ENCODE data around the gene SLAIN2.
"Not testable (repeated sequence)": the region's sequence is repeated elsewhere in the genome, so short reads cannot be mapped to it uniquely, and the experiment has no call there.

Gene SLAIN2

GRCh38 chr4:48446642-48447041 is 105.3 kb downstream of the SLAIN2 start:
- no peak for DNase-seq

- DNase-seq, result no peak
These were observed 107.8 kb downstream of the SLAIN2 start for GRCh38 chr4:48449151-48449550.

DNA sequence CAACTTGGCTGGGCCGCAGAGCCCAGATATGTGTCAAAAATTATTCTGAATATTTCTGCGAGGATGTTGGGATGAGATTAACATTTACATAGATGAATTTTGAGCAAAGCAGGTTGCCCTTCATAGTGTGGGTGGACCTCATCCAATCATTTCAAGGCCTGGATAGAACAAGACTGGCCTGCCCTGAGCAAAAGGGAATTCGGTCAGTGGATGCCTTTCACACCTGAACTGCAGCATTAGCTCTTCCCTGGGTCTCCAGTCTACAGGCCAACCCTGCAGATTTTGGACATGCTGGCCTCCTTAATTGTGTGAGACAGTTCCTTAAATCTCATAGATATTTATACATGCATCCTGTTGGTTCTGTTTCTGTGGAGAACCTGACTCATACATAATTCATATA is 109.4 kb downstream of the SLAIN2 start:
- DNase-seq, result no peak

GRCh38 chr4:48451656-48452055 is 110.3 kb downstream of the SLAIN2 start:
- DNase-seq, result not testable (repeated sequence)

GRCh38 chr4:48454591-48454990 is 113.3 kb downstream of the SLAIN2 start:
- no peak for DNase-seq

GRCh38 chr4:48461000-48461399 is 119.7 kb downstream of the SLAIN2 start:
- no peak for DNase-seq

DNA sequence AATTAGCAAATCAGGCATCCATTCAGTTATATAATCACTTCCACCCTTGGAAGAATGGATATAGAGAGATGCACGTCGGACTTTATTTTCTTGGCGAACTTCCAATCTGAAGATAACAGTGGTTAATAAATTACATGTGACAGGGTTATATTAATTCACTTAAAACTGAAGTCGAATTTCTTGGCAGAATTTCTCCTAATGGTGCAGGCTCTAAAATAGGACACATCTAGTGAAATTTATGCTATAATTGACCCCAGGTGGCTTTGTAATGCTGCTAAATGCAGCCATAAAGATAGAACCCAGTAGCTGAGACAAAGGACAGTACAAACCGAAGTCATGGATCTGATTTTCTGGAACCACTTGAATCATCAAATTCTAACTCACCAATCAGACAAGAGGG is 121.0 kb downstream of the SLAIN2 start:
- no peak for DNase-seq

DNA sequence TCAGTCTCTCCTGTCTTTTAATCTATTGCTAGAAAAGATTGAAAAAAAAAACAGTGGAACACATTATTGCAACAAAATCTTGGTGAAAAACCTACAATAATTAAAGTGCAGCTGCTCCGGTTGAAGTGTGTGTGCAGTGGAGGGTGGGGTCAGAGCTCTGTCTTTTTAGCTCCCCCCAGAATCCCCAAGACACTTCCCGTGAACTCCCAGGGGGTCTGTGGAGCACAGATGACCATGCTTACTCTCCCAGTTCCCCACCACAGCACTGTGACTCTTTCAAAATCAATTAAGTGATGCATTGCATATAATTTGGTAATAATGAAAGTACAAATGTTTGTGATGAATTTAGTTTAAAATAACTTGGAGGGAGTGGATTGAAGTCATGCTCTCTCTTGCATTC is 126.1 kb downstream of the SLAIN2 start:
- no peak for DNase-seq

GRCh38 chr4:48467891-48468290 is 126.6 kb downstream of the SLAIN2 start:
- no peak for DNase-seq

GRCh38 chr4:48470137-48470536 is 128.8 kb downstream of the SLAIN2 start:
- no peak for DNase-seq

DNA sequence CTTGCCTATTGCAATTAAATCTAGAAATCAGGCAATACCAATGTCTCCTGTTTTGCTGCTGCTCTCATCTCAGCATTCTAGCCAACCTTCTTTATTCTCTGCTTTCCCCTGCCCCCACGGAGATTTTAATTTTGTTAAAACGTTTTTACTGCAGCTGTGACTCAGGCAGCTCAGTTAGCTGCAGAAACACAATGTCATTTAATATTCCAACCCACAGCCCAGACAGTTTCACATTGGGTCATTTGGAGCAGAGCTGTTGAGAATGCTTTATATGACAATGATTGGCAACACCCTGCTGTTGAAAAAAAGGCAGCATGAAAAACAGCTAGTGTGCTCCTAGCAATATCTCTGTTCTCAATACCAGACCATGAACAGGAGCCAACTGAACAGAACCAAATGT is 129.2 kb downstream of the SLAIN2 start:
- no peak for DNase-seq

GRCh38 chr4:48472794-48473193 is 131.5 kb downstream of the SLAIN2 start:
- DNase-seq, result peak; percentile 59

- no peak for DNase-seq
These were observed 134.4 kb downstream of the SLAIN2 start for GRCh38 chr4:48475770-48476169.

Measured in DMS79 (cell line).